Measurements from ENCODE around the gene SULT1B1.

- TF ChIP-seq POLR2A (IDR thresholded peaks at IDR 0.05; ENCODE audit: extremely low read depth, insufficient read length) (no peak), CTCF (IDR thresholded peaks at IDR 0.05; ENCODE audit: low read depth, low read length) (no peak), MYC (IDR thresholded peaks at IDR 0.05; ENCODE audit: low read depth, low read length) (no peak), MAX (IDR thresholded peaks at IDR 0.05; ENCODE audit: low read depth, low read length) (no peak)
Observed at GRCh38 chr4:69754926-69755580, 5.4 kb downstream of the SULT1B1 start.

All from NB4 (cell line).